ENCODE measurements around the gene ATP5F1C.

The ATP5F1C gene

DNA sequence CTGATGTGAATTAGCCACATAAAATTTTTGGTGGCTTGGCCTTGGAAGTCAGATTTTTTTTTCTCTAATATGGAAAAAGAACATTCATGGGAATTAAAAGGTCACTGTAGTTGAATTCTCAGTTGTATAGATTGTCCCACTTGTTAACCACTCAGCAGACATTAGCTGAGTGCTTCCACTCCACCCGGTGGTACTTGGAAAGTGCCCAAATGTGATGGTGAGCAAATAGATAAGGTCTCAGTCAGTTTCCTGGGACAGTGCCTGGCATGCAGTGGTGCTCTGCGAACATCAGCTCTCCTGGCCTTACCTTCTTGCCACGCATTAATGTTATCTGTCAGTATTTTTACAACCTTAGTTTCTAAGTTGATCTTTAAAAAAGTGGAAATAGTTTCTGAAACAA is 1.4 kb downstream of the ATP5F1C start:
- POLR2A ChIA-PET: no interaction called here
- CTCF ChIA-PET: no interaction called here
- TF ChIP-seq CTCF (IDR thresholded peaks at IDR 0.05; ENCODE audit: control extremely low read depth, extremely low read depth, low read depth, missing control alignments): no peak
- no peak for DNase-seq (ENCODE audit: extremely low spot score)

DNA sequence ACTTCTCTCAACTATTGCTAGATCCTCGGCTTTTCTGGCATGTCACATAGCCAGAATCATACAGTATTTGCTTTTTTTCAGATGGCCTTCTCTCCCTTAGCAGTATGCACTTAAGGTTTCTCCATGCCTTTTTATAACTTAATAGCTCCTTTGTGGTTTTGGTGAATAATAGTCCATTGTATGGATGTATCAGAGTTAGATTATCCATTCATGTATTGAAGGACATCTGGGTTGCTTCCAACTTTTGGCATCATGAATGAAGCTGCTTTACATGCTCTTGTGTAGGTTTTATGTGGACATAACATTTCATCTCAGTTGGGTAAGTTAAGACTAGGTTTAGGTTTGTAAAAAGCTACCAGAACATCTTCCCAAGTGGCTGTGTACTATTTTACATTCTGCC is 4.6 kb downstream of the ATP5F1C start:
- CTCF ChIA-PET: interaction anchor here (0.8 to 2.9 kb wide), 4 partner anchors 12 to 27 kb away, joined by 3 to 14 read pairs (median 6); partner anchors contain the start of gene TAF3

GRCh38 chr10:7794251-7795026 is 6.5 kb downstream of the ATP5F1C start:
- DNase-seq (ENCODE audit: extremely low spot score): no peak
- POLR2A ChIA-PET: no interaction called here
- CTCF ChIA-PET: interaction anchor here (0.7 kb wide), 1 partner anchor 15 kb away, joined by 3 read pairs; no protein-coding TSS in a partner anchor
- TF ChIP-seq CTCF (IDR thresholded peaks at IDR 0.05; ENCODE audit: control extremely low read depth, extremely low read depth, low read depth, missing control alignments): no peak

More for the DNA sequence above, 4.6 kb downstream of the ATP5F1C start:
- POLR2A ChIA-PET: no interaction called here
- DNase-seq (ENCODE audit: extremely low spot score): no peak
- TF ChIP-seq CTCF (IDR thresholded peaks at IDR 0.05; ENCODE audit: control extremely low read depth, extremely low read depth, low read depth, missing control alignments): no peak

DNA sequence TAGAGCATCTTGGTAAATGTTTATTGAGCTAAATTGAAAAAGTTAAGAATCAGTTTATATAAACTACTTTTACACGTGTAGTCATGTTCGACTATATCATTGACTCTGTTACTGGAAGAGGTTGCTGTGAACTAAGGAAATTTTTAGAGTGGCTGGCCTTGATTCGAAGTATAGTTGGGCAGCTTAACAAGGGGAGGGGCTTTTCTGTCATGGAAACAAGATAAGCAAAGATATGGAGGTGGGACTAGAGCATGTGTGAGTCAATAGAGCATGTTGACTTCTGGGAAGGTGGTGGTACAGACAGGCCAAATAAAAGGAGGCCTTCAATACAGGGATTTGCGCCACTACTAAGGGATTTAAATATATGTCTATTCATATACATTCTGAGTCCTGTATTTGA is 7.6 kb downstream of the ATP5F1C start:
- ChIA-PET CTCF (interaction anchor here (2.1 kb wide), 1 partner anchor 10 kb away, joined by 7 read pairs; no protein-coding TSS in a partner anchor), POLR2A (no interaction called here)
- no peak for TF ChIP-seq CTCF (IDR thresholded peaks at IDR 0.05; ENCODE audit: control extremely low read depth, extremely low read depth, low read depth, missing control alignments)
- no peak for DNase-seq (ENCODE audit: extremely low spot score)

- CTCF ChIA-PET: interaction anchor here (1.2 to 3.5 kb wide), 2 partner anchors 16 to 19 kb away, joined by 3 to 11 read pairs; no protein-coding TSS in a partner anchor
These were observed 9.6 kb downstream of the ATP5F1C start for GRCh38 chr10:7797582-7797981.

GRCh38 chr10:7802606-7803005 is 14.6 kb downstream of the ATP5F1C start:
- no peak for TF ChIP-seq CTCF (IDR thresholded peaks at IDR 0.05; ENCODE audit: control extremely low read depth, extremely low read depth, low read depth, missing control alignments)
- ChIA-PET POLR2A (no interaction called here), CTCF (no interaction called here)
- no peak for DNase-seq (ENCODE audit: extremely low spot score)

More at GRCh38 chr10:7797582-7797981, 9.6 kb downstream of the ATP5F1C start:
- no peak for DNase-seq (ENCODE audit: extremely low spot score)
- no peak for TF ChIP-seq CTCF (IDR thresholded peaks at IDR 0.05; ENCODE audit: control extremely low read depth, extremely low read depth, low read depth, missing control alignments)
- POLR2A ChIA-PET: interaction anchor here (1.2 kb wide), 1 partner anchor 11 kb away, joined by 4 read pairs; no protein-coding TSS in a partner anchor

All from GM10248 (cell line).